ENCODE results near the gene KLHDC7B.
"Not testable (repeated sequence)": the region's sequence is repeated elsewhere in the genome, so short reads cannot be mapped to it uniquely, and the experiment has no call there.

KLHDC7B gene

DNA sequence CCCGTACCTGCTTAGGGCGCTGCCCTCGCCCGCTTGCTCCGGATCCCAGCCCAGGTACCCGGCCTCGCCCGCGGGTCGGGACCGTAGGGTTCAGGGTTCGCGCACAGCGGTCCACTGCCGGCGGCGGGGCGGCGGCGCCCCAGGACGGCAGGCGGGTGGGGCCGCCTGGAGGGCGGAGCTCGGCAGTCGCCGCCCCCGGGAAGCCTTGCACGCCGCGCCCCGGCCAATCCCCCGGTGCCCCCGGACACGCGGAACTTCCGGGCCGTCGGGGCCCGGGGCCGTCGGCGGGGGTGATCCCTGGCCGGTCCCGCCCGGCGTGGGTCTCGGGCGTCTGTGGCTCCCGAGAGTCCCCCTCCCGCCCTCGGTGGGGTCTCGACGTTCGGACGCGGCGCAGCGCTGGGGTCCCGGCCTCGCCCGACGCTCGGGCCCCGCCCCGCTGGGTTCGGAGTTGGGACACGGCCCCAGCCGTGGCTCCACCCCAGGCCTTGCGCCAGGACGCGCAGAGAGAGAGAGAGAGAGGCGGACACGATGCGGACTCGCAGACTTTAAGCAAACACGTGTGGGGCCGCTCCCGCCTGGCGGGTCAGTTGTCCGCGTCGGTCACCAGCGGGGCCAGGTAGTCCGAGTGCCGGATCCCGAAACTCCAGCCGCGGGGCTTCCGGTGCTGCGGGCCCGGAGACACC, 15.7 kb upstream of the KLHDC7B start, which contains the start of gene TYMP:
Gene TYMP (minus strand): TSS at position 116 of the 683 bp plus-strand sequence. CDS start 303 bp downstream, outside the sequence.
- H3K4me3 ChIP-seq (ENCODE audit: low read length) = peak within 1 kb of the TSS; percentile 79
- DNase-seq (ENCODE audit: low read depth) = peak; percentile 85
- TF ChIP-seq, protein P1, sequence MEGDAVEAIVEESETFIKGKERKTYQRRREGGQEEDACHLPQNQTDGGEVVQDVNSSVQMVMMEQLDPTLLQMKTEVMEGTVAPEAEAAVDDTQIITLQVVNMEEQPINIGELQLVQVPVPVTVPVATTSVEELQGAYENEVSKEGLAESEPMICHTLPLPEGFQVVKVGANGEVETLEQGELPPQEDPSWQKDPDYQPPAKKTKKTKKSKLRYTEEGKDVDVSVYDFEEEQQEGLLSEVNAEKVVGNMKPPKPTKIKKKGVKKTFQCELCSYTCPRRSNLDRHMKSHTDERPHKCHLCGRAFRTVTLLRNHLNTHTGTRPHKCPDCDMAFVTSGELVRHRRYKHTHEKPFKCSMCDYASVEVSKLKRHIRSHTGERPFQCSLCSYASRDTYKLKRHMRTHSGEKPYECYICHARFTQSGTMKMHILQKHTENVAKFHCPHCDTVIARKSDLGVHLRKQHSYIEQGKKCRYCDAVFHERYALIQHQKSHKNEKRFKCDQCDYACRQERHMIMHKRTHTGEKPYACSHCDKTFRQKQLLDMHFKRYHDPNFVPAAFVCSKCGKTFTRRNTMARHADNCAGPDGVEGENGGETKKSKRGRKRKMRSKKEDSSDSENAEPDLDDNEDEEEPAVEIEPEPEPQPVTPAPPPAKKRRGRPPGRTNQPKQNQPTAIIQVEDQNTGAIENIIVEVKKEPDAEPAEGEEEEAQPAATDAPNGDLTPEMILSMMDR (IDR thresholded peaks at IDR 0.05; ENCODE audit: insufficient read depth, low read depth, low read length, missing control alignments) = no peak

DNA sequence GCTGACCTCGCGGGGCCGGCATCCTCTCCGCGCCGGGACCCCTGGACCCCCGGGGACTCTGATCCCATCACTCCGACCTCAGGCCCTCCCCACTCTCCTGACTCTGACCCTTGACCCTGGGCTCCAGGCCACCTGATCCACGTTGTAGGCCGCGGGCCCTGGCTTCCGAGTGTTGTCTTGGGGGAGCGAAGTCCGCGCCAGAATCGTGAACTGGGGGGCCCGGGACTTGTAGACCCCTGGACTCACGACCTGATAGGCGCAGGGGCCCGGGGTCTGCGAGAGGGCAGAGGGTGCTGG, 15.2 kb upstream of the KLHDC7B start:
- H3K4me3 ChIP-seq (ENCODE audit: low read length) = peak overlapping the region; percentile 79
- DNase-seq (ENCODE audit: low read depth) = peak; percentile 37
- TF ChIP-seq, protein P1 (IDR thresholded peaks at IDR 0.05; ENCODE audit: insufficient read depth, low read depth, low read length, missing control alignments) = no peak

DNA sequence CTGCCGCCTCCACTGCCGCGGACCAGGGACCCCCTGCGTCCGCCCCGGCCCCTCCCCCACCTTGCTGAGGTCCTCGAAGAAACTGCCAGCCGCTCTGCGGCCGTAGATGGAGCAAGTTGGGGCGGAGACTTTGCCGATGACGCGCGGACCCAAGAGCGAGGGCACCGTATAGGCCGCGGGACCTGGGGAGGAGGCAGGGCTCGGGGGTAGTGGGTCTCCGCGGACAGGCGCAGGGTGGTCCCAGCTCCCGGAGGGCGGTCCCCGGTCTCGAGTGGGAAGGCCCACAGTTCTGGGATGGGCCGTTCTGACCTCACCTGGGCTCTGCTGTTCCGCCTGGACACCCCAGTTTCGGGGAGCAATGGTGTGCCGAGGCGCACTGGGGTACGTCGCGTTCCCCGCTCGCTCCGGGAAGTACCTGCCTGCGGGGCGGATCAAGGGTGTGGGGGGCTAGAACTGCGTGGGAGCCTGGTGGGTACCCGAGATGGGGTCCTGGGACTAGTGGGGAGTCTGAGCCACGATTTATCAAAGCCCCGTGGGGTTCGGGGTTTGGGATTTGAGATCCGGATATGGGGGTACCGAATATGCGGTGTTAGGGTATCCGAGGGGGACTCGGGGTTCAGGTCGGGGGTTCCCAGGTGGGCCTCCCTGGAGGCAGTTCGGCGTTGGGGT, 14.7 kb upstream of the KLHDC7B start:
- TF ChIP-seq, protein P1 (IDR thresholded peaks at IDR 0.05; ENCODE audit: insufficient read depth, low read depth, low read length, missing control alignments) = no peak
- H3K4me3 ChIP-seq (ENCODE audit: low read length) = peak overlapping the region; percentile 79
- DNase-seq (ENCODE audit: low read depth) = peak; percentile 92

DNA sequence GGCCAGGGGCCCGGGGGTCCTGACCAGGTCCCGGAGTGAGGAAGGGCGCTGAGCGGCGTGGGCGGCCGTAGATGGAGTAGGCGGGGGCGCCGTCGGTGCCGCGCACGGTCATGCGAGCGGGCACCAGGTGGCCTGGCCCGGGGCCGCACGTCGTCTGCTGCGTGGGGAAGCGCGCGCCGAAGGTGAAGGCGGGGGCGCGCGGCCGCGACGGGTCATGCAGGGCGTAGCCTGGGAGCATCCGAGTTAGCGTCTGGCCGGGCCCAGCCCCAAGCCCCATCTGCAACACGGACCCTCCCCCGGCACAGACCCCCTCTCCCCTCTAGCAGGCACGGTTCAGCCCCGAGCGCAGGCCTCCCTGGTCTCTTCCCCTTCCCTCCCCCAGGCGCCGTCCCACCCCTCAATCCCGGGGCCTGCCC, 14.1 kb upstream of the KLHDC7B start:
- TF ChIP-seq, protein P1 (IDR thresholded peaks at IDR 0.05; ENCODE audit: insufficient read depth, low read depth, low read length, missing control alignments) = no peak
- H3K4me3 ChIP-seq (ENCODE audit: low read length) = peak overlapping the region; percentile 79

DNA sequence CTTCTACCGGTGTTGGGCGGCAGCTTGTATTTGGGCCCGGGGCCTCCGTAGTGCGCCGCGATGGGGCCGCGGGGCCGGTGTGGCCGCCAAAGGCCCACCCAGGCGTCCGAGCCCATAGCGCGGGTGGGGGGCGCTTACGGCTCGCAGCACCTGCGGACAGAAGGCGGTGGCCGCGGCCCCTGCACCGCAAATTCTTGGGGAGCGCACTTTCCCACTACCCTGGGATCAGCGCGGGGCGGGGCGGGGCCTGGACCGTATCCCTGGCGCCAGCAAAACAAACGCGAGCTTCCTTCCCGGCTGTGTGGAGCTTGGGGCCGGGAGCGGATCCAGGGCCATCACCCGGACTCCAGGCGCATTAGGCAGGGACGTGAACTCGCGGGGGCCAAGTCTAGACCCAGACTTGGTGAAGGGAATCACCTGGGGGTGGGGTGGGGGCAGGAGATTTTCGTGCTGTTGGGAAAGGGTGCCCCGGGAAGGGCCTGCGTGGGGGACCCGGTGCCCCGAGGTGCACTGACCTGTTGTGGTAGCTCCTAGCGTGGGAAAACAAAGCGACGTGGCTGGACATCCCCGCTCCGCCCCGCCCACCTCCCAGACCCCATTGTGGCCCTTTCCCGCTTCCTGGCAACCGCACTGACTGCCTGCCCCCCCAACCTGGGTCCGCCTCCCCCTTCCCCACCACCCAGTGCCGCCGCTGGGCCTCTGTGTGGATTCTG, 13.6 kb upstream of the KLHDC7B start:
- H3K4me3 ChIP-seq (ENCODE audit: low read length) = peak overlapping the region; percentile 79
- DNase-seq (ENCODE audit: low read depth) = peak; percentile 75
- TF ChIP-seq, protein P1 (IDR thresholded peaks at IDR 0.05; ENCODE audit: insufficient read depth, low read depth, low read length, missing control alignments) = no peak

More for the DNA sequence above, 14.1 kb upstream of the KLHDC7B start:
- DNase-seq (ENCODE audit: low read depth) = peak; percentile 72

DNA sequence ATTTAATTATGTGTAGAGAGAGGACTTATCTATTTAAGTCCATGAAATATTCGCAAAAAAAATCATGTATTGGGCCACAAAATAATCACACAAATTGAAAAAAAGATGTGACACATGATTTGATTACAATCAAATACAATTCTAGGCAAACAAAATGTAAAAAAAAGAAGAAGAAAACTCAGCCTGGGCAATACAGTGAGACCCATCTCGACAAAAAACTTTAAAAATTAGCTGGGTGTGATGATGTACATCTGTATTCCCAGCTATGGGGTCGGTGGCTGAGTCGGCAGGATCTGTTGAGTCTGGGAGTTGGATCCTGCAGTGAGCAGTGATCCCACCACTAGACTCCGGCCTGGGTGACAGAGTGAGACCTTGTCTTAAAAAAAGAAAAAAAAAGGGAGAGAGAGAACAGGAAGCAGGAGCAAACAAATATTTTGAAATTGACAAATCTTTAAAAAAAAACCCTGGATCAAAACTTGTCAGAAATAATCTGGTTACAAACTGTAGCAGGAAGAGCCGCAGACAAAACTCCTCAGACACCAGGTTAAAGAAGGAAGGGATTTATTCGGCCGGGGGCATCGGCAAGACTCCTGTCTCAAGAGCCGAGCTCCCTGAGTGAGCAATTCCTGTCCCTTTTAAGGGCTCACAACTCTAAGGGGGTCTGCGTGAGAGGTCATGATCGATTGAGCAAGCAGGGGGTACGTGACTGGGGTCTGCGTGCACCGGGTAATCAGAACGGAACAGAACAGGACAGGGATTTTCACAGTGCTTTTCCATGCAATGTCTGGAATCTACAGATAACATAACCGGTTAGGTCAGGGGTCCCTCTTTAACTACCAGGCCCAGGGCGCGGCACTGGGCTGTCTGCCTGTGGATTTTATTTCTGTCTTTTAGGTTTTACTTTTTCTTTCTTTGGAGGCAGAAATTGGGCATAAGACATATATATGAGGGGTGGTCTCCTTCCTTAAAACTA, 12.6 kb upstream of the KLHDC7B start:
- no peak overlapping the region for H3K4me3 ChIP-seq (ENCODE audit: low read length)
- TF ChIP-seq, protein P1 (IDR thresholded peaks at IDR 0.05; ENCODE audit: insufficient read depth, low read depth, low read length, missing control alignments) = no peak
- no peak for DNase-seq (ENCODE audit: low read depth)

DNA sequence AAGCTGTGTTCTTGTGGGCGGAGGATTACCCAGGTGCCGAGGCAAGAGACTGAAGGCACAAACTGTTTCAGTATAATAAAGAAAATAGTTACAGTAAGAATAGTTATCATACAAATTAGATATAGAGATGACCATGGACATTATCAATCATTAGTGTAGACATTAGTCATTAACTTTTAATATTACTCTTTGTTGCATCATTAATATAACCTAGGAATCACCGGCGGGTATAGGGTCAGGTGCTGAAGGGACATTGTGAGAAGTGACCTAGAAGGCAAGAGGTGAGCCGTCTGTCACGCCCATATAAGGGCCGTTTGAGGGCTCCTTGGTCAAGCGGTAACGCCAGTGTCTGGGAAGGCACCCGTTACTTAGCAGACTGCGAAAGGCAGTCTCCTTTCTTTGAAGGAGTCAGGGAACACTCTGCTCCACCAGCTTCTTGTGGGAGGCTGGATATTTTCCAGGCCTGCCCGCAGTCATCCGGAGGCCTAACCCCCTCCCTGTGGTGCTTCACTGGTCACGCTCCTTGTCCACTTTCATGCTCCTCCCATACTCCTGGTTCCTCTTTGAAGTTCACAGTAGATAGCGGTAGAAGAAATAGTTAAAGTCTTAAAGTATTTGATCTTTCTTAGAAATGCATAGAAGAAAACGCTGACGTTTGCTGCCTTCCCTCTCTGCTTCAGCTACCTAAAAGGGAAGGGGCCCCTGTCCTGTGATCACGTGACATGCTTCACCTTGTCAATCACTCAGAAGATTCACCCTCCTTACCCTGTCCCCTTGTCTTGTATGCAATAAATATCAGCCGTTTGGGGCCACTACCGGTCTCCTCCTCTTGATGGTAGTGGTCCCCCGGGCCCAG, 11.6 kb upstream of the KLHDC7B start:
- DNase-seq (ENCODE audit: low read depth); H3K4me3 ChIP-seq (ENCODE audit: low read length): not testable (repeated sequence)

Measured in epithelial cell of esophagus (primary cell).